B cell (primary cell): Measurements from ENCODE around the gene SNRNP48.

Source experiments
- EZH2 ChIP-seq: IDR thresholded peaks from 2 replicates; pipeline ENCODE4 v1.6.1; 2012; ENCODE audit warnings: borderline replicate concordance, low read depth, mild to moderate bottlenecking, moderate library complexity, low read length; ENCODE audit not compliant: insufficient read depth, poor library complexity, severe bottlenecking
- TF ChIP-seq, protein P1 (sequence below): fragments of 200-600 bp; IDR thresholded peaks from one replicate; pipeline ENCODE4 v1.8.0; 2022; ENCODE audit warnings: antibody characterized with exemption, mild to moderate bottlenecking

DNA sequence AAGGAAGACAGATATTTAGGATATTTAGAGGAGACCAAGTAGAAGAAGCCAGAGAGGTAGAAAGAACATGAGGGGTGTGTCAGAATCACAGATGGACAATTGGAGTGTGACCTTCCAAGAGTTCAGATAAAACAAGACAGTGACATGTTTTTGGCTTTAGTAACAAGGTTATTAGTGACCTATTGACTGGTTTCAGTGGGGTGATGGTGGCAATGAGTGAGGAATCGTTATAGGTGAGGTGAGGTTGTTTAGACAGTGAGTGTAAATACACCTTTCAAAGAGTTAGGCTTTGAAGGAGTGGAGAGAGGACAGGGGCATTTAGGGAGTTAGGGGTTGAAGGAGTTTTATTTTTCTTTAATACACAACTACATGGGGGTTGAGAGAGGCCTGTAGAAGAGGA is 3.2 kb downstream of the SNRNP48 start:
- TF ChIP-seq, protein P1, sequence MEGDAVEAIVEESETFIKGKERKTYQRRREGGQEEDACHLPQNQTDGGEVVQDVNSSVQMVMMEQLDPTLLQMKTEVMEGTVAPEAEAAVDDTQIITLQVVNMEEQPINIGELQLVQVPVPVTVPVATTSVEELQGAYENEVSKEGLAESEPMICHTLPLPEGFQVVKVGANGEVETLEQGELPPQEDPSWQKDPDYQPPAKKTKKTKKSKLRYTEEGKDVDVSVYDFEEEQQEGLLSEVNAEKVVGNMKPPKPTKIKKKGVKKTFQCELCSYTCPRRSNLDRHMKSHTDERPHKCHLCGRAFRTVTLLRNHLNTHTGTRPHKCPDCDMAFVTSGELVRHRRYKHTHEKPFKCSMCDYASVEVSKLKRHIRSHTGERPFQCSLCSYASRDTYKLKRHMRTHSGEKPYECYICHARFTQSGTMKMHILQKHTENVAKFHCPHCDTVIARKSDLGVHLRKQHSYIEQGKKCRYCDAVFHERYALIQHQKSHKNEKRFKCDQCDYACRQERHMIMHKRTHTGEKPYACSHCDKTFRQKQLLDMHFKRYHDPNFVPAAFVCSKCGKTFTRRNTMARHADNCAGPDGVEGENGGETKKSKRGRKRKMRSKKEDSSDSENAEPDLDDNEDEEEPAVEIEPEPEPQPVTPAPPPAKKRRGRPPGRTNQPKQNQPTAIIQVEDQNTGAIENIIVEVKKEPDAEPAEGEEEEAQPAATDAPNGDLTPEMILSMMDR: no peak
- TF ChIP-seq EZH2: no peak
